Activated CD4-positive, alpha-beta T cell treated with anti-CD3 and anti-CD28 coated beads for 4 hours (primary cell): ENCODE data around the gene SMYD3.

Experiments used
- DNase-seq, 2 donors: peaks; one replicate each; pipeline ENCODE4 v3.0.0-alpha.2; 2020

SMYD3 gene

DNA sequence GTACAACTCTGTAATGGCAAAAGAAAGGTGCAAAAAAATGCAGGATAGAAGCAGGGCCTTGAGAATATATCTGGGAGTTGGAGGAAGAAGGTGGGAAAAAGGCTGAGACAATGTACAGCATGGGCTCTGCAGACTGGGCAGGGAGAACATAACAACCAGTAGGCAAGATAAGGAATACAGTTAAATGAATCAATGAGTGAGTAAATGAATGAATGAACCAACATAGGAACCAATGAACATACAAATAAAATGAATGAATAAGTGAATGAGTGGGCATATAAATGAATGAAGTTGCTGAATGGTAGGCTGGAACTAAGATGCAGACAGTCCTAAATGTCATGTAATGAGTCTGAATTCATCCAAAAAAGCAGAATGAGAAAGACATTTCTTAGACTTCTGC, 370.6 kb downstream of the SMYD3 start:
- DNase-seq, result no peak

DNA sequence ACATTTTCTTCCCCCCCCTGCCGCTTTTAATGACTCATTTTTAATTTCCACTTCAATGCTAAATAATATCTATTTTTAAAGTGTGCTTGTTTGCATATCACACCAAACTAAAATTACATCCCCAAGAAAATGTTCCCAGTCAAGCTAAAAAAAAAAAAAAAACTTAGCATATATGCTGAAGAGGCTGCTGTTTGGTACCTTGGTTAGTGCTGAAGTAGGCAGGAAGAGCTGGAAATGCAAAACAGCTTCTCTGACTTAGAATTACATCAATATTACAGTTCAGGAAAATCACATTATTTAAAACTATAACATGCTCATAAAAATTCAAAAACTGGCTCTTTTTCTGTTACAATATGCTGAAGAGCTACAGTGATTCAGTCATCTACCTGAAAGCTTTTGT, 372.3 kb downstream of the SMYD3 start:
- no peak for DNase-seq

DNA sequence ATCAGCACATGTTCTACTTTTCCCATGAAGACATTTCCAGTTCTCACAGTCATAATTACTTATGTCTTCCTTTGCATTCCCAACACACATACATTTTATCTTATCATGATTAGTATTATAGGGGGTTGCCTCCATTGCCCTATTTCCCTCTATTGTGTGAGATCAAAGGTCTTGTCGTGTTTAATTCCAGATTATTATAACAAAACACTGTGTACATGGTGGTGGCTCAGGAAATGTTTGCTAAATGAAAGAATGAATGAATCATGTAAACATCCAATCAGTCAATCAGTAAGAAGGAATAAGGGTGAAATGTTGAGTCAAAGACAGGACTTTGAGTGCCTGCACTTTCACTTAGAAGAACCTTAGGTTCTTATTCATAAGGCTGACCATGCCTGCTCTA, 376.0 kb downstream of the SMYD3 start:
- no peak for DNase-seq

DNA sequence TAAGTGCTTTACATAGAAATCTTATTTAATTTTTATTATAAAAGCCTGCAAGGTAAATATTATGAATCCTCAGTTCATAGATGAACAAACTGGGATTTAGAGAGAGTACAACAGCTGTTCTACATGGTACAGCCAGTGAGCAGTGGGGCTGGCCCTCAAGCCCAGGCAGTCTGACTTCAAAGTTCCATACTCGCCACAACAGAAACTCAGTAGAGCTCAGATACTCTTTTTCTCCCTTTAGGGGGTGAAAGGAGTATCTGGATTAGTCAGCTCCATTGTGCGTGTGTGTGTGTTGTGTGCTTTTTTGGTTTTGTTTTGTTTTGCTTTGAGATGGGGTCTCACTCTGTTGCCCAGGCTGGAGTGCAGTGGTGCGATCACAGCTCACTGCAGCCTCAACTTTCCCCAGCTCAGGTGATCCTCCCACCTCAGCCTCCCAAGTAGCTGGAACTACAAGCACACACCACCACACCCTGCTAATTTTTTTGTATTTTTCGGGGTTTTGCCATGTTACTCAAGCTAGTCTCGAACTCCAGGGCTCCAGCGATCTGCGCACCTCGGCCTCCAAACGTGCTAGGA, 378.5 kb downstream of the SMYD3 start:
- no peak for DNase-seq

DNA sequence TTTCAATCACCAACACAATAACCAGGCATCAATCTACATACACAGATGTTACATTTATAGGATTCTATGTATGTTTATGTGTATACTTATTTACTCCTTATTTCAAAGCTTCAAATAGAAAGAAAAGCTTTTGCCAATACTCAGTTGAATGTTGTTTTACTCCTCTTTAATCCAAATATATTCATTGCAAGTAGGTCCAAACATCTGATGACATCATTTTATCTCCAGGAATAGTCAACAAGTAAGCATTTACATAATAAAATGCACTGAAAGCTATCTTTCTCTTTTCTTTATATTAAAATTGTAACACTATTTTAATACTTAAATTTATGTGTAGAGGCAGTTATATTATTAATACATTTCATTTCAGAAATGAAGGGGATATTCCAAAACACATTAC, 380.5 kb downstream of the SMYD3 start:
- DNase-seq, result no peak

DNA sequence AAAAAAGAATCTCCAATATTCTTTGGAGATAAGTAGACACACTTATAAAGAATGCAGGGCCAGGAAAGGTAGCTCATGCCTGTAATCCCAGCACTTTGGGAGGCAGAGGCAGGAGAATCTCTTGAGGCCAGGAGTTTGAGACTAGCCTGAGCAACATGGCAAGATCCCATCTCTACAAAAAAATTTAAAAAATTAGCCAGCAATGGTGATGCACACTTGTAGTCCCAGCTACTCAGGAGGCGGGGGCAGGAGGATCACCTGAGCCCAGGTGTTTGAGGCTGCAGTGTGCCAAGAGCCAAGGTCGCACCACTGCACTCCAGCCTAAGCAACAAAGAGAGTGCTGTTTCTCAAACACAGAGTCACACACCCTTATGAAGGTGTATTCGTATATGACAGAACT, 385.0 kb downstream of the SMYD3 start:
- DNase-seq, result no peak

DNA sequence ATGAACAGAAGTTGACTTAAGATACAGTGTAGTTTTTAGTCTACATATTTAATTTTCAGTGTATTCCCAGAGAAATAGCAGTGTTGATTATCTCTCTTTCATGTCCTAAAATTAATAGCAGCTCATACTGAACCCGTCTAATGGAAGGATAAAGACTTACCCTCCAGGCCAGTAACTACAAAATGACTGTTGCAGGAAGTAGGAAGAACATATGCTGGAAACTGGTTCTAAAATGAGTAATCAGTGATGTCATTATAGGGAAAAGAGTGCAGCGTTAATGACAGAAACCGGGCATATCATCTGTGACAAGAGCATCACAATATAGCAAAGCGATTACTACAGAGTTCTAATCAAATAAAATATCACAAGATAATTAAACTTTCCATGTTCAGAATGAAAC, 385.5 kb downstream of the SMYD3 start:
- DNase-seq, result no peak

DNA sequence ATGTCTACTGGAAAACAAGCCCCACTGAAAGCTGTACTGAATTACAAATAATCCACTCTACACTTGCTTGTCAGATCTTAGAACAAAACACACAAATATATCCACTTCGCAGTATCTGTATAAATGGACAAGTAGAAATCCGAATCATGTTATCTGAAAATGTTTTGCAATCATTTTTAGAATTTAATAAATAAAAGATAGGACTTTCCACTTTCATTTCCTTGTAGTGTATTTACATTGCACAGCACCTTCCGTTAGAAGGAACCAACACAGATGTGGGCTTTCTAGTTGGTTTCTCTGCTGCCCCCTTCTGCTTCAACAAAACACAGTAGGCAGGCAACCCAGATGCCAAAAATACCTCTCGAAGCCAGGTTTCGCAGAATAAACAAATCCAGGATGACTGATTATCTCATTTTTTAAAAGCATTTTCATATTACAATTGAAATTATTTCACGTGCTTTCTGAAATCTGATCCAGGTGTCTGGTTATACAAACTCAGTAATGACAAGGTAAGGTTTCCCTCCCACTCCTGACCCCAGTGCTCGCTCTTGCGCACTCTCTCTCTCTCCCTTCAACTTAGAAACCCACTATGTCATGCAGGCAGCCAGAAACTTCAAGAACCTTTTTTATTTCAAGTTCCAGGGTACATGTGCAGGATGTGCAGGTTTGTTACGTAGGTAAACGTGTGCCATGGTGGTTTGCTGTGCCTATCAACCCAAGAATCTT, 389.9 kb downstream of the SMYD3 start:
- peak; percentile 14 to 23 for DNase-seq

DNA sequence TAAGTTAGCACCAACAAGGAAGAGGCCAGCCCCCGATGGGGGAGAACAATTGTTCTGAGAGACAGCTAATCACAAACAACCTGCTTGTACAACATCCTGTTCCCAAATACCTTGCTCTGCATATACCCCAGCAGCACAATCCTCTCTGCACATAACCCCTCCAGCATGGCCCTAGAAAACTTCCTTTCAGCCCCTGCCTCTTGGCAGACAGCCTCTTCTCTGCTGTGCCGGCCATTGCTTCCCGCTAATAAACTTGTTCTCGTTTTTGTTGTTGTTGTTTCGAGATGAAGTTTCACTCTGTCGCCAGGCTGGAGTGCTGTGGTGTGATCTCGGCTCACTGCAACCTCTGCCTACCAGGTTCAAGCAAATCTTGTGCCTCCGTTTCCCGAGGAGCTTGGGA, 392.7 kb downstream of the SMYD3 start:
- DNase-seq, result no peak

DNA sequence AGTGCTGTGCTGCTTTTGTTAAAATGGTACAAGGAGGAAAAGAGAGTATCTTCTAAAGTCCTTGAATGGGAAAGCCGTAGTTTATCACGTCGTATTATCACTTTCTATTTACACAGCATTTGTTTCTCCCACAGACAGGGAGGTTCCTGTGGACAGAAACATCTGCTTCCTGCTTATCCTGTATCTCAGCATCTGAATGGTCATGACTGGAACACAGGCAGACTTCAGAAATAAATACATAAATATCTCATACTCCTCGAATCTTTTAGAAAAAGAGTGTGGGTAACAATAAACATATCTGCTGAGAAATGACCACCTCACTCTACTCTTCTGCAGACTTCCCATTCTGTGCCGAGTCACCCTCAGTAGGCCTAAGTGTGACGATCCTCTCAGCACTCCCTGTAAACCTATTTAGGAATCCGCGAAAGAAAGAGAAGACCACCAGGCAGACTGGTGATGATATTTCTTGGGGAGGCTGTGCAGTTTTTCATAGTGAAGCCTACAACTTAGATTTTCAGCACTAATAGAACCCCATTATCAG, 393.5 kb downstream of the SMYD3 start:
- no peak for DNase-seq

DNA sequence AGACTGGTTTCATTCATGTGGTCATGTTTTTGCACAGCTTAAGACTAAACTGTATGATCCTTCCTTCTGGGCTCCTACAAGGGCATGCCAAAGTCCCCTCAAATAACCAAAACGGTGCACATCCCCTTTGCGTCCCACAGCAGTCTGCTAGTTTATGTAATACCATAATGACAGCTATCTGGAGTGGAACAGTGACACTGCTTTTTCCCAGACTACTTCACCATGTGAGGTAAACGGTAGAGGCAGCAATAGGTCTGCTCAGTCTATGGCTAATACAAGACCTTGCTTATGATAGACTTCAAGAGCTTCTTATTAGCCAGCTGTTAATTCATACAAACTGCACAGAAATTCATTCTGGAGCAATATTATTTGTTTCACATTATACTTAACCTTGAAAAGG, 395.5 kb downstream of the SMYD3 start:
- DNase-seq, result no peak

DNA sequence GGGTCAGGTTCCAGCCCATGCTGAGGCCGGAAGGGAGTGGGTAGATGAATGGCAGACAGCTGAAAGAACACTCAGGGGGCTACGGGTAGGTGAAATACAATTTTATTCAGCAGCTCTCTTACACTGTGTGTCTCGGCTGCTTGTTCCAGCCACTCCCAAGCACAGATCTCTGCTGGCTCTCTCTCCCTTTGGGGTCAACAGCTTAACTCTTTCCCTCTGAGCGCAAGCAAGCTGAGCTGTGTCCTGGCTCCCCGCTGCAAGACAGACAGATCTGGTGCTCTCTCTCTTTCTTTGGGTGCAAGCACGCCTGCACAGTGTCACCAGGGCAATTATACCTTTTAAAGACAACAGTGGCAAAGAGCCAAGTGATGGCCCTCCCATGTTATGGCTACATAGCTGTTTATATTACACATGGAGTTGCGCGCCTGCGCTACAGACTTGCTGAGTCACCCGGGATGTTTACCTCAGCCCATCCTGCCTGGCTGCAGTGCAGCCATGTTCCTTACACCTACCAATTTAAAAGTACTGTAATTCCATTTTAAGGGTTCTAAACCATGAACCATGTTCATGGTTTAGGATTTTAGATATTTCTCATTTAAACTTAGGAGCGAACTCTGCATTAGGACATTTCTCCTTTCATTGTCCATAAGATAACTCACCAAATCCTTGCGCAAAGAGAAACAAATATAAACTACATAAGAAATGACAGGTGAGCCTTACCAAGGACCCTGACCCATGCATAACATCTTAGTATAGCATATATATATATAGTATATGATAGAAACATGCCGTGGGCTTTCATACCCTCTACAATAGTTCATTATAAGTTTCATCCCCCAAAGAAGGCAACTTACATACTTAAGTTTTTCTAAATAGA, 396.5 kb downstream of the SMYD3 start:
- no peak for DNase-seq

DNA sequence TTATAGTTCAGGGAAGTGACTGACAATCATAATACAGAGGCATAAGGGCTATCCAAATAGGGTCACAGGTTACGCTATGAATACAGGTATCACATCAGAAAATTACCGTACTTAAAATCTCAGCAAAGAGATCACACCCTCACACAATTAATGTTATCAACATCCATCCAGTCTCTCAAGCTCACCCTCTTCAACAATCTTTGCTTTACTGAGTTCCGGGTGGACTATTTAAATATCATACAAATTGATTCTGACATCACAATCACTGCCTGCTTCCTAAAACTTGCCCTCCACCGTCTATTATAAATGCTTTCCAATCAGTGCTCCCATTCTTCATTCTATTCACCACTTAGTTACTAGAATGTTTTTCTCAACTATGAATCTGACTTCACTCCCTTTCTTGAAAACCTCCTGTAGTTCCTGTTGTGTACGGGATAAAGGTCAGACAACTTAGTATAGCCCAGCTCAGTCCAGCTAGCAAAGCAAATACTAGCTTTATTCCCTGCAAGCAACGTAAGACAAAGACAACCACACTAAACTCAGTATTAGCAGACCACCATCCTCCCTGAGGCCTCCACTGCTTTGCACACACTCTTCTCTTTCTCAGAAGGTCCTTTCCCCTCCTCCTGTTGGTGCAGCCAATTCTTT, 398.7 kb downstream of the SMYD3 start:
- DNase-seq, result no peak

DNA sequence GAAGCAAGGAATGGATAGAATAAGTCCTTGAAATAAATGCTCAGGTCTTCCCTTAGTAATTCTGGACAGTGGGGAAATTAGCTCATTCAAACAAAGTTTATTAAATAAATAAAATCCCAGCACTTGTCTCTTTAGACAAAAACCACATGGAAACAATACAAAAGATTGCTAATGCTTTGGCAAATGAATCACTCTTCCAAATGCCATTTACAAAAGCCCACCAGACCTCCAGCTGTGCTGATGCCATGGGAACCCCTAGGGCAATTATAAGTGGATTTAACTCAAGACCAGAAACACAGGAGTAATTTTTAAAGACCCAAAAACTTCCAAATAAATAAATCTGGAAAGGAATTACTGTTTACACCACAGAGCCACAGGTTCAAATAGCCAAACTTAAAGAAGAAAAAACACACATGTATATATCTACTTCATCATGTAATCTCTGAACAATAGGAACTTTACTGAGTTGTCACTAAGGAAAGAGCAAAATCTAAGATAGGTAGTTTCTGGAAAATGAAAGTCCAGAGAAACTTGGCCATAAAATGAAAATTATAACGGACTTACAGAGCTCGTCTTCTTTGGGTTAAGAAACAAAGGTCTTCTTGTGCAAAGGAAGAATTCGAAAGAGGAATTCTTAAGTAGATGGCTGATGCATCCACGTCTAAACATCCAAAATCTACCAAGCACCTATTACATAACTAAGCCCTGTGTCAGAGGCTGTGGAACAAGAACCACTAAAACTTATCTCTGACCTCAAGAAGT, 399.4 kb downstream of the SMYD3 start:
- DNase-seq, result no peak

DNA sequence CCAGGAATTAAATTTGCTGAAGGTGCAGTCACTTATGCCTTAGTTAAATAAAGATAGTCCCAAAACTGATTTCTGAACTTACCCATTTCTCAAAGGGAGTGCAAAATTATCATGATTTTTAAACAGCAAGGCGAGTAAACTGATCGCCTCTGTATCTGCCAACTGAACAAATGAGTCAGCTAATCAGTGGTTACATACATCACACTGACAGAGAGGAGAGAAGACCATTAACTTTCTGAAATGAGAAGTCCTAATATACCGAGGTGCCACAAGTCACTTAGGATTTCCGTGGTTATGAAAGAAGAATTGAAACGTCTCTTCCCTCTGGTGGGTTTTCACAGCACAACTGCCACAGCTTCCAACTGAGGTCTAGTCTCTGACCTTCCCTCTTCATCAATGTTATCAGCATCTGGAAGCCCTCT, 400.7 kb downstream of the SMYD3 start:
- no peak for DNase-seq

DNA sequence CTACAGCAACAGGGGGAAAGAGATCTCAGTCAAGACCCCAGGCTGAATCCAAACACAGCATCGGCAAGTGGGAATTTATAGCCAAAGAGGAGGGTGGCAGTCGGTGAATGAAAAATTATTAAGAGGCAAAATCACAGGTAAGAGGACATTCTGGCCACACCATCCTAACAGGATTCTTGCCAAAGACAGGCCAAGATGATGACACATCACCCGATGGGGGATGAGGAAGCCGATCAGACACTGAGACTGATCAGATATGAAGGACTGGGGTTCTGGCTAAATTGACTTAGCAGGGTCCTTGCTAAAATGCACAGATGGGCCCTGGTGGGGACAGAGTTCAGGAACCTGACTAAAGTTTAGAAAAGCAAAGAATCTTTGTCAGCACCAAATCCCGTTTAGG, 402.2 kb downstream of the SMYD3 start:
- no peak for DNase-seq

DNA sequence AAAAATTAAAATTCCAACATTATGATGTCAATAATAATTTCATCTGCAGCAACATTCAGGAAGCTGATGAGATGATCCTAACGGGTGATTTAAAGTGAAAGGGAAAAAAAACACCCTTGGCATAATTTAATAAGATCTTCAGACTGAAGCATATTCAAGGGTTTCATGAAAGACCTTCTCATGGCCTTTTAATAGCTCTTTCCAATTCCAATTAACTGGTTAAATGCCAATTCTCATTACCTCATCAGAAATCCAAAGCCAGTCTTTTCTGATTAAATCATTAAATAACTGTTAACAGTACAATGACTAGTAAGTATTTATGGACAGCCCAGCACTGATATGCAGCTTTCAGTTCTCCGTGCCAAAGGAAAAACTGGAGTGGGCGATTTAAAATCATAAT, 407.5 kb downstream of the SMYD3 start:
- no peak for DNase-seq

DNA sequence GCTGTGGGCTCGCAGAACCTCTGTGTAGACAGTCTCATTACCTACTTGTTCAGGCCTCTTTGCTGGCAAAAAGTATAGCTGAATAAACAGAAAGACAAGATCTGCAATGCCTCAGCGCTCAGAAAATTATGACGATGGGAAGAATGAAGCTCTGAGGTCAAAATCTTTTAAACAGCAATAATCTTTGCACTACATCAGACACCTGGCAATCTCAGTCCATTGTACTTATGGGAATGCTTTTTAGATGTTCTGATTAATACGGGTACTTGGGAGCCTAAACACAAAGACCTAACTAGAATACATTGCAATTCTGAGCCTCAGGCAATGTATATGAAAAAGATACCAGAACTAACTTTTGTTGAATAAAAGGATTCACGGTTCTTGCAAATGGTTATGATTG, 410.7 kb downstream of the SMYD3 start:
- DNase-seq, result no peak

DNA sequence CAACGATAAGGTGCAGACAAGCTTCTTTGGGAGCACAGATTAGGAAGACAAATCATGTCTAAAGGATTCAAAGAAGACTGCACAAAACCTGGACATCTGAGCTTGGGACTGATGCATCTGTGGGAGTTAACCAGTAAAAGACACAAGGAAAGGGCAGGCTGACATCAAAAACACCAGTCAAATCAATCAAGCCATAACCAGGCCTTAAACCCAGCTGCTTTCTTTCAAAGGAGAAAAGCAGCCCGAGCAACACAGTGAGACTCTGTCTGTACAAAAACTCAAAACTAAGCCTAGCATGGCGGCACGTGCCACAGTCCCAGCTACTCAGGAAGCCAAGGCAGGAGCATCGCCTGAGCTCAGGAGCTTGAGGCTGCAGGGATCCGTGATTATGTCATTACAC, 411.6 kb downstream of the SMYD3 start:
- DNase-seq, result no peak

DNA sequence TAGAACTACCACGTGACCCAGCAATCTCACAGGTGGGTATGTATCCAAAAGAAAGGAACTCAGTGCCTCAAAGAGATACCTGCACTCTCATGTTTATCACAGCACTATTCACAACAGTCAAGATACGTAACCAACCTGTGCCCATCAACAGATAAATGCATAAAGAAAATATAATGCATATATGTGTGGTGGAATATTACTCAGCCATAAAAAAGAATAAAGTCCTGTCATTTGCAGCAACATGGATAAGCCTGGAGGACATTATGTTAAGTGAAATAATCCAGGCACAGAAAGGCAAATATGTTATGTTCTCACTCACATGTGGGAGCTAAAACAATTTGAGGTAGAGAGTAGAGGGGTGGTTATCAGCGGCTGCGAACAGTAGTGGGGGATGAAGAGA, 413.8 kb downstream of the SMYD3 start:
- DNase-seq, result no peak

DNA sequence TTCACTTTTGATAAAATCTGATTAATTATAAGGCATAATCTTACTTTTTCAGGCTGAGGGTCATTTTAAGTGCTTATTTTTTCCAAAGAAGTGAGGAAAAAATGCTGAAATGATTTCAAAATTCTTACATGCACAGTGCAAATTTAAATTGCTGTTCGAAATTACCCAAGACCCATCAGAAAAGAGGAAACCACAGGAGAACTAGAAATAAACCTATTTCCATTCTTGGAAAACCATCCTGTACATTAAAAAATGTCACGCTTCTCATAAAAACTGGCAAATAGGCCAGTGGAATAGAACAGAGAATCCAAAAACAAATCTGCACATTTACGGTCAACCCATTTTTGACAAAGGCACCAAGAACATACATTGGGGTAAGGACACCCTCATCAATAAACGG, 414.9 kb downstream of the SMYD3 start:
- no peak for DNase-seq

DNA sequence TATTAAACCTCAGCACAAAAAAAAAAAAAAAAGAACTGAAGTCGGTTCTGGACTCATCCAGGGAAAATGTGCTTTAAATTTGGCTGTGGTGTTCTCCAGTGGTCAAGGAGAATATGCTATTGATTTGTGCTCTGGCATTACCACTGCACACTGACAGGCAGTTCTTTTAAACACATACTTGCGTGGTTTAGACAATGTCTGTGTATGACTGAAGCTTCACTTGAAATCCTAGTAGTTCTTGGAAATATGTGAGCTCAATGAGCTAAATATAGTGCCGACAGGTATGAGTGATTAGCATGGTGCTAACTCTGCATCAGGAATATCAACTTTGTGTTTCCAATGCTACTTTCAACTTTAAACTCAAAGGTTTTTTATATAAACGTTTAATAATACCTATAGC, 415.6 kb downstream of the SMYD3 start:
- no peak for DNase-seq

DNA sequence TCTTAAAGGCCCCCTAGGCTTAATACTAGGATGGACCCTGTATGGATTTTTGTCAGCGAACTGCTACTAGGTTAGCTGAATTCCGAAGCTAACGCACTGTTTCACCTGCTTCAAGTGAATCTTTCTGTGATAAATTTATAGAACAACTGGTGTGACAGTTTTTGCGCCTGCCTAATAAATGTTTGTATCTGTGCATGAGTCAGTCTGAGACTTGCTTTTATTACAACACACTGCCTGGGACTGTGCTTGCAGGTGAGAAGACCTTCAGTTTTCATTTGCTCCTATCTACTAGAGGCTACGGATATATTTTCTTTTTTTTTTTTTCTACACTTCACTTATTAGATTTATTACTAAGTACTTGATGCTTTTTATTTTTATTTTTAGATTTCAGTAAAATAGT, 420.9 kb downstream of the SMYD3 start:
- no peak for DNase-seq
